Measurements from ENCODE around the gene SMAD7. TPM values are rescaled to one million over a fixed set of nuclear protein-coding genes. Genes with fewer than 3 reads are reported as not detected.

The SMAD7 gene
- total and polyA plus RNA-seq, 10 of the 15 experiments (the other 5 are each of a cell fraction or from before 2014, with no cell fraction given), result 1.3 to 22.5 (median 8.0) TPM

DNA sequence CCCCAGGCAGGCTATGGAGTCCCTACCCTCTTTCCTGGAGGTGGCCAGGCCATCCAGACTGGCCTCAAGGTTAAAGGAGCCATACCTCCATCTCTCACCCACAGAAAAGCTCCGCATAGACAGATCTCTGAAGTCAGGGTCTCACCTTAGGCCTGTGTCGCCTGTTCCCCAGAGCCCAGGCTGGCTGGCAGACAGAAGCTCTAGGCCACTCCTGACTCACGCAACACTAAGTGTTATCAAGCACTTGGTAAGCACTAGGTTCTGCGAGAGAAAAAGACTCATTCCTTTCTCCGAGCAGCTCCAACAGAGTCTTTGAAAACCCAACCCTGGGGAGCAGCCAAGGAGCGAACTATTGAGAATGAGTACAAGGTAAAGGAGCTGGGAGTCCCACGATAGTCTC, 6.1 kb downstream of the SMAD7 start:
- CTCF ChIA-PET, result interaction anchor here (0.7 to 1.5 kb wide), 6 partner anchors 9 to 223 kb away, joined by 3 to 7 read pairs (median 3); no protein-coding TSS in a partner anchor
- TF ChIP-seq TARDBP (IDR thresholded peaks at IDR 0.05; ENCODE audit: borderline replicate concordance), result no peak
- no peak for TF ChIP-seq RCOR1 (conservative IDR thresholded peaks at IDR 0.05; ENCODE audit: low read depth, low read length)
- POLR2A ChIA-PET, result interaction anchor here (0.6 to 7.5 kb wide), 7 partner anchors 14 to 218 kb away, joined by 3 to 71 read pairs (median 3); no protein-coding TSS in a partner anchor

DNA sequence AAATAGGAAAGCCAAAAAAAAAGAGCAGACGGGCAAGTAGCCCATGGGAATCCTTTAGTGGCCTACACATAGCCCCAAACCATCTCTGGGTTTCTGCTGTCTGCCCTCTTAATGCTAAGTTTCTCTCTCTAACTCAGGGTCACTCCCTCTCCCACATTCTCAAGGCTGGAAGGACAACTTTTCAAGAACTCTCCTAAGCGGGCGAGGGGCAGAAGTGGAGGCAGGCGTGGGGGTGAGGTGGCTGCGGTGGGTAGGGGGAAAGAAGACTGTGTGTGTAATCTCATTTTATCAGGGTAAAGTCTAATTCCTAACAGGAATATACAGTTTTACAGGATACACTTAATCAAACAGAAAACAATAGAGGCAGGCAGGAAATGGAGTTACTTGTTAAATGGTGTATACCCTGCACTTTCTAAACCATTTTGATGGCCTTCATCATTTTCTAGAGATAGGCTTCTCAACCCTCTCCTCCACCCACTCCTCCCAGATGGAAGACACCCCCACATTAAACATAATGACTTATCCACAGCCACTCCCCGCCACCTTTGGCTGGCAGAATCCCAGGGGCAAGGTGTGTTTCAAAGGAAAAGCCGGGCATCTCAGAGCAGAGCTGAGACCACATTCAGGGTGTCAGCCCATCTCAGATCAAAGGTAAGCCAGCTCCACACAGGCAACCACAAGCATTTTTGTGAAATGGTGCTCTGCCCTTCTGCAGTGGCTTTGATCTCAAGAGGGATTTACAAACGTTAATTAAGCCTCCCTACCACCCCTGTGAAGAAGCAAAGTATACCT, 6.8 kb downstream of the SMAD7 start:
- Histone ChIP-seq H3K4me2 (ENCODE audit: control insufficient read depth, insufficient read depth) (peak overlapping the region; percentile 64), H3K9me3 (replicated peaks; ENCODE audit: control insufficient read depth, insufficient read depth, low read length) (no peaks in the 10 kb centered on the region), H2AFZ (ENCODE audit: control insufficient read depth, low read depth, low read length) (no peak overlapping the region), H3K4me3 (peak overlapping the region; percentile 55), H3K4me1 (ENCODE audit: control insufficient read depth, insufficient read depth, low read length) (peaks cover 36% of the 10 kb centered on the region), H3K27ac (ENCODE audit: control insufficient read depth, insufficient read depth) (no peak overlapping the region), H3K79me2 (ENCODE audit: control insufficient read depth, insufficient read depth, low read length) (peaks cover 100% of the 10 kb centered on the region), H3K9ac (ENCODE audit: control insufficient read depth, insufficient read depth, low read length) (no peak overlapping the region), H3K27me3 (replicated peaks in 1 of 2; ENCODE audit: control insufficient read depth in 2 of 2, insufficient read depth in 2 of 2, low read length in 1 of 2) (no peaks in the 10 kb centered on the region), H3K36me3 (ENCODE audit: control insufficient read depth in 2 of 2, insufficient read depth in 2 of 2, low read length in 1 of 2) (peaks cover 0 to 9% of the 10 kb centered on the region in 2 experiments), H4K20me1 (ENCODE audit: control insufficient read depth, insufficient read depth) (peaks cover 4% of the 10 kb centered on the region; the same call in 1 of the 2 replicates)
- ChIA-PET POLR2A (interaction anchor here (1.0 to 7.5 kb wide), 6 partner anchors 13 to 218 kb away, joined by 3 to 71 read pairs (median 4); no protein-coding TSS in a partner anchor), RAD21 (ENCODE audit: unreplicated experiment) (interaction anchor here (0.5 to 2.4 kb wide), 8 partner anchors 22 to 1127 kb away, joined by 3 to 22 read pairs (median 4); no protein-coding TSS in a partner anchor), SMC1A (ENCODE audit: uncharacterized antibody, unreplicated experiment) (interaction anchor here (0.6 to 5.8 kb wide), 17 partner anchors 13 to 232 kb away, joined by 3 to 55 read pairs (median 4); no protein-coding TSS in a partner anchor), CTCF (interaction anchor here (0.9 to 1.5 kb wide), 5 partner anchors 12 to 223 kb away, joined by 3 to 7 read pairs (median 3); no protein-coding TSS in a partner anchor)
- FAIRE-seq, result no peak
- in situ Hi-C loops (cut with MboI), result loop anchor here (10.0 to 25.0 kb wide), 2 partner anchors 231 to 1343 kb away; partner anchors contain the start of genes CXXC1 and MBD1
- ATAC-seq, result no peak
- intact Hi-C loops (cut with micrococcal nuclease; ENCODE audit: unreplicated experiment), result loop anchor here (5.0 kb wide), 1 partner anchor 233 kb away; no protein-coding TSS in a partner anchor
- no TSS peak for BruUV-seq (replicated peaks)
- DNase-seq (ENCODE audit: low read depth, low spot score), result no peak
- 76% methylated on average over 8 of the region's 8 CpGs for WGBS (ENCODE audit: insufficient coverage, insufficient replicate concordance, low lambda C conversion rate, missing lambda C conversion rate)
- TF ChIP-seq NFXL1 (IDR thresholded peaks at IDR 0.05; ENCODE audit: borderline replicate concordance), result no peak
- TF ChIP-seq ASH2L (IDR thresholded peaks at IDR 0.05; ENCODE audit: borderline replicate concordance, low read depth), result no peak
- no peak for TF ChIP-seq GABPA (IDR thresholded peaks at IDR 0.05; ENCODE audit: low read depth)
- TF ChIP-seq NR2F1 (conservative IDR thresholded peaks at IDR 0.05), result no peak
- no peak for TF ChIP-seq TBL1XR1 (IDR thresholded peaks at IDR 0.05; ENCODE audit: low read depth, low read length)
- no peak for TF ChIP-seq SIN3A (IDR thresholded peaks at IDR 0.05; ENCODE audit: low read depth, low read length)
- no peak for TF ChIP-seq STAT3 (IDR thresholded peaks at IDR 0.05; ENCODE audit: low read depth, low read length)
- TF ChIP-seq BMI1 (IDR thresholded peaks at IDR 0.05; ENCODE audit: borderline replicate concordance), result no peak
- TF ChIP-seq, protein P1, sequence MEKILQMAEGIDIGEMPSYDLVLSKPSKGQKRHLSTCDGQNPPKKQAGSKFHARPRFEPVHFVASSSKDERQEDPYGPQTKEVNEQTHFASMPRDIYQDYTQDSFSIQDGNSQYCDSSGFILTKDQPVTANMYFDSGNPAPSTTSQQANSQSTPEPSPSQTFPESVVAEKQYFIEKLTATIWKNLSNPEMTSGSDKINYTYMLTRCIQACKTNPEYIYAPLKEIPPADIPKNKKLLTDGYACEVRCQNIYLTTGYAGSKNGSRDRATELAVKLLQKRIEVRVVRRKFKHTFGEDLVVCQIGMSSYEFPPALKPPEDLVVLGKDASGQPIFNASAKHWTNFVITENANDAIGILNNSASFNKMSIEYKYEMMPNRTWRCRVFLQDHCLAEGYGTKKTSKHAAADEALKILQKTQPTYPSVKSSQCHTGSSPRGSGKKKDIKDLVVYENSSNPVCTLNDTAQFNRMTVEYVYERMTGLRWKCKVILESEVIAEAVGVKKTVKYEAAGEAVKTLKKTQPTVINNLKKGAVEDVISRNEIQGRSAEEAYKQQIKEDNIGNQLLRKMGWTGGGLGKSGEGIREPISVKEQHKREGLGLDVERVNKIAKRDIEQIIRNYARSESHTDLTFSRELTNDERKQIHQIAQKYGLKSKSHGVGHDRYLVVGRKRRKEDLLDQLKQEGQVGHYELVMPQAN (conservative IDR thresholded peaks at IDR 0.05), result no peak
- no peak for TF ChIP-seq RFX5 (IDR thresholded peaks at IDR 0.05; ENCODE audit: low read depth, low read length)
- TF ChIP-seq TAF1 (IDR thresholded peaks at IDR 0.05; ENCODE audit: borderline replicate concordance, low read depth, low read length), result no peak
- TF ChIP-seq STAT1 (conservative IDR thresholded peaks at IDR 0.05), result no peak

More for the DNA sequence above, 6.1 kb downstream of the SMAD7 start:
- Histone ChIP-seq H3K27me3 (replicated peaks in 1 of 2; ENCODE audit: control insufficient read depth in 2 of 2, insufficient read depth in 2 of 2, low read length in 1 of 2) (no peaks in the 10 kb centered on the region), H3K4me3 (peak overlapping the region; percentile 55; the same call in 1 of the 2 replicates), H3K4me1 (ENCODE audit: control insufficient read depth, insufficient read depth, low read length) (peaks cover 32% of the 10 kb centered on the region), H3K9me3 (replicated peaks; ENCODE audit: control insufficient read depth, insufficient read depth, low read length) (no peaks in the 10 kb centered on the region), H3K4me2 (ENCODE audit: control insufficient read depth, insufficient read depth) (peak overlapping the region; percentile 63), H3K9ac (ENCODE audit: control insufficient read depth, insufficient read depth, low read length) (no peak overlapping the region), H4K20me1 (ENCODE audit: control insufficient read depth, insufficient read depth) (peaks cover 4% of the 10 kb centered on the region; the same call in 1 of the 2 replicates), H3K27ac (ENCODE audit: control insufficient read depth, insufficient read depth) (no peak overlapping the region), H2AFZ (ENCODE audit: control insufficient read depth, low read depth, low read length) (no peak overlapping the region), H3K36me3 (ENCODE audit: control insufficient read depth in 2 of 2, insufficient read depth in 2 of 2, low read length in 1 of 2) (peaks cover 0 to 9% of the 10 kb centered on the region in 2 experiments), H3K79me2 (ENCODE audit: control insufficient read depth, insufficient read depth, low read length) (peaks cover 100% of the 10 kb centered on the region)
- BruUV-seq (replicated peaks), result no TSS peak
- ChIA-PET RAD21 (ENCODE audit: unreplicated experiment) (interaction anchor here (0.6 to 4.9 kb wide), 10 partner anchors 11 to 471 kb away, joined by 3 to 41 read pairs (median 6); no protein-coding TSS in a partner anchor), SMC1A (ENCODE audit: uncharacterized antibody, unreplicated experiment) (interaction anchor here (0.6 to 5.8 kb wide), 17 partner anchors 13 to 230 kb away, joined by 3 to 55 read pairs (median 4); no protein-coding TSS in a partner anchor)
- FAIRE-seq (no peak), ATAC-seq (no peak), DNase-seq (ENCODE audit: low read depth, low spot score) (no peak)
- in situ Hi-C loops (cut with MboI), result loop anchor here (10.0 to 25.0 kb wide), 2 partner anchors 230 to 1343 kb away; partner anchors contain the start of genes CXXC1 and MBD1
- intact Hi-C loops (cut with micrococcal nuclease; ENCODE audit: unreplicated experiment), result loop anchor here (5.0 kb wide), 2 partner anchors 218 to 233 kb away; no protein-coding TSS in a partner anchor
- WGBS (ENCODE audit: insufficient coverage, insufficient replicate concordance, low lambda C conversion rate, missing lambda C conversion rate), result 96% methylated on average over 7 of the region's 7 CpGs
